ENCODE measurements around the gene GLDC.

GRCh38 chr9:6692433-6692832 lies 46.9 kb upstream of the GLDC start:
- TF ChIP-seq ZNF274 (IDR thresholded peaks at IDR 0.05; ENCODE audit: low read depth, low read length) = no peak
- TF ChIP-seq YY1 (IDR thresholded peaks at IDR 0.05; ENCODE audit: insufficient read depth, insufficient read length) = no peak

Measured in NT2/D1 (cell line).